ENCODE measurements around the gene SMIM3.

DNA sequence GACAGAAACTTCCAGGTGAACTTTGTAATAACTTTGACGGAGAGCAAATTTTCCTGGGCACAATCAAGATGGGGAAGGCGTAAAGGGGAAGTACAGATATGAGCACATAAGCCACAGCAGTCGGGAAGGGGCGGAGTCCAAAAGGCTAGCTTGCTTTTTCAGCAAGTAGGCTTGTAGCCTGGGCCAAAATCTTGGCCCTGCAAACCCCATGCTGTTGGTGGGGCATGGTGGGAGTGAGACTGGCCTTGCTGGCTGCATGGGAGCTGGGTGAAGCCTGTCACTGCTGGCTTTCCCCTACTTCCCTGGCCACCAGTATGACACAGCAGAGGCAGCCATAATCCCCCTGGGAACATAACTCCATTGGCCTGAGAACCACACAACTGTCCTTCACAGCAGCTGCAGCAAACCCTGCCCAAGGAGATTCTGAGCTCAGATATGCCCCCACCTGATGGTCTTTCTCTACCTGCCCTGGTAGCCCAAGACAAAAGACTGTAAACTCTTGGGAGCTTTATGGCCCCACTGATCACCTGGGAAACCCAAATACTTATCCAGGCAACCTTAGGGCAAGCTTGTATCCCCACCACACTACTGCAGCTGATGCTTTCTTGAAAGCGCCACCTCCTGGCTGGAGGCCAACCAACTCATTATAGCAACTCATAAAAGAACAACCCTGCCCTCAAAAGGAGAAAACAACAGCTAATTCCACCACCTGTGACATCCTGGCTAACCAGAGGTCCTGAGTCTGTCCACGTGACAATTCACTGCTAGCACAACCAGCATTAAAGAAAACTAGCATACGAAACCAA is 43.8 kb upstream of the SMIM3 start:
- no peak for TF ChIP-seq BHLHE40 (IDR thresholded peaks at IDR 0.05; ENCODE audit: low read depth, low read length)
- TF ChIP-seq, protein P1, sequence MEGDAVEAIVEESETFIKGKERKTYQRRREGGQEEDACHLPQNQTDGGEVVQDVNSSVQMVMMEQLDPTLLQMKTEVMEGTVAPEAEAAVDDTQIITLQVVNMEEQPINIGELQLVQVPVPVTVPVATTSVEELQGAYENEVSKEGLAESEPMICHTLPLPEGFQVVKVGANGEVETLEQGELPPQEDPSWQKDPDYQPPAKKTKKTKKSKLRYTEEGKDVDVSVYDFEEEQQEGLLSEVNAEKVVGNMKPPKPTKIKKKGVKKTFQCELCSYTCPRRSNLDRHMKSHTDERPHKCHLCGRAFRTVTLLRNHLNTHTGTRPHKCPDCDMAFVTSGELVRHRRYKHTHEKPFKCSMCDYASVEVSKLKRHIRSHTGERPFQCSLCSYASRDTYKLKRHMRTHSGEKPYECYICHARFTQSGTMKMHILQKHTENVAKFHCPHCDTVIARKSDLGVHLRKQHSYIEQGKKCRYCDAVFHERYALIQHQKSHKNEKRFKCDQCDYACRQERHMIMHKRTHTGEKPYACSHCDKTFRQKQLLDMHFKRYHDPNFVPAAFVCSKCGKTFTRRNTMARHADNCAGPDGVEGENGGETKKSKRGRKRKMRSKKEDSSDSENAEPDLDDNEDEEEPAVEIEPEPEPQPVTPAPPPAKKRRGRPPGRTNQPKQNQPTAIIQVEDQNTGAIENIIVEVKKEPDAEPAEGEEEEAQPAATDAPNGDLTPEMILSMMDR (IDR thresholded peaks at IDR 0.05) = no peak
- TF ChIP-seq POLR2A (IDR thresholded peaks at IDR 0.05; ENCODE audit: low read length) = no peak
- no peak for TF ChIP-seq USF2 (IDR thresholded peaks at IDR 0.05)
- no peak for TF ChIP-seq PBX3 (IDR thresholded peaks at IDR 0.05)
- TF ChIP-seq RFX5 (IDR thresholded peaks at IDR 0.05) = no peak
- TF ChIP-seq ZSCAN20 (CRISPR knock-in tag; IDR thresholded peaks at IDR 0.05) = no peak
- TF ChIP-seq ESRRA (IDR thresholded peaks at IDR 0.05; ENCODE audit: borderline replicate concordance, low read length) = no peak
- TF ChIP-seq SMC3 (IDR thresholded peaks at IDR 0.05) = no peak
- TF ChIP-seq JUNB (IDR thresholded peaks at IDR 0.05) = no peak

All from A549 (cell line).